Lung microvascular endothelial cell (primary cell): ENCODE results near the gene GSDME. TPM values are rescaled to one million over a fixed set of nuclear protein-coding genes. Genes with fewer than 3 reads are reported as not detected.

Experiments used
- DNase-seq, 2 donors: peaks; one replicate each; pipeline versions ENCODE4 v3.0.0 to v3.0.0-alpha.2; 2010; ENCODE audit warnings: low read depth in 2 of 2
- total RNA-seq: library from RNA; depleted of rRNA; stranded (reverse); fragments of >200 nt; gene quantifications from 2 replicates; pipeline ENCODE4 v1.2.1, GENCODE V29; 2014

Gene GSDME
- total RNA-seq, 1 donor from 2014 or later = 8.3 TPM

DNA sequence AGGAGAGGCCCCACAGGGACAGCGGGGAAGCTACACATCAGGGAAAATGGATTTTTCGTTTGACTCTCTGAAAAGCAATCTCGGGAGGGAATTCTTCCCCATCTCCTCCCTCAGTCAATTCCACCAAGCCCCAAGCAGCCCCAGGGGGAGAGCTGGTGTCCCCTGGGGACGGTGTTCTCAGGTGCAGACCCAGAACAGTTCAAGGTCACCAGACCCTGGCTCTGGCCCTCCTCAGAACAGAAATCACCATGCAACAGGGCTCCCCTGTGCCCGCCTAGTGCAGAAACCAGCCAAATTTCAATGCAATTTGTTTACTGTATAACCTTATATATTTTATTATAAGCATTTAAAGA lies 34.1 kb downstream of the GSDME start:
- DNase-seq = no peak

DNA sequence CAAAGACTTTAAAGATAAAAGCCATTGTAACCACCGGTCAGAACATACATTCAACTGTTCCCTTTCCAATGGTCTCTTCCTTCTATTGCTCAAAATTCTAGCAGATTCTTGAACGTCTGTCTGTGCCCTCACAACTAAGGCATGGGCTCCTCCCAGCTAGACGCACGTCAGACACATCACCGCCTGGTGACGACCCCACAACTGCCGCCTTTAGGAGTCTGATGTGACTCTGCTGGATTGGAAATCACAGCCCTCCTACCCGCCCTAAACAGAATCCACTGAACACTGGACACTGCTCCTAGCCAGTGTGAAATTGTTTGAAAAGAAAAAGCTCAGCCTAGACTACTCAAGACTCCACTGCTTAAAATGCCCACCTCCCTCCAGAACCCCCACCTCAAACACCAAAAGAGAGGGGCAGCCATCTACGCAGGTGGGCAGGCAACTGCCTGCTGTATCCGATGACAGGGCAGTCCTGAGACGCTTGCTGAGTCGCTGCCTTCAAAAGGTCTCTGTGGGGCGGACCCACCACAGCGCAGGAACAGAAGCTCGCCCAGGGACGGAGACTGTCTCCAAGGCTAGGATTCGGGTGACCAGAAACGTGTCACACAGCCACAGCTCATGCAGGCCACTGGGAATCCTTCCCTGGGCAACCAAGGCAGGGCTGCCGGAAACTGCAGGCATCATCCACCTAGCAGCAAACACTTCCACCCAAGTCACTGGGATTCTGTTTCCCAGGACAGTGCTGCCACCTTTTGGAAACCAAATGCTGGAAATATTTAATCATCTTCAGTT lies 34.7 kb downstream of the GSDME start:
- DNase-seq = peak; percentile 39 to 79

DNA sequence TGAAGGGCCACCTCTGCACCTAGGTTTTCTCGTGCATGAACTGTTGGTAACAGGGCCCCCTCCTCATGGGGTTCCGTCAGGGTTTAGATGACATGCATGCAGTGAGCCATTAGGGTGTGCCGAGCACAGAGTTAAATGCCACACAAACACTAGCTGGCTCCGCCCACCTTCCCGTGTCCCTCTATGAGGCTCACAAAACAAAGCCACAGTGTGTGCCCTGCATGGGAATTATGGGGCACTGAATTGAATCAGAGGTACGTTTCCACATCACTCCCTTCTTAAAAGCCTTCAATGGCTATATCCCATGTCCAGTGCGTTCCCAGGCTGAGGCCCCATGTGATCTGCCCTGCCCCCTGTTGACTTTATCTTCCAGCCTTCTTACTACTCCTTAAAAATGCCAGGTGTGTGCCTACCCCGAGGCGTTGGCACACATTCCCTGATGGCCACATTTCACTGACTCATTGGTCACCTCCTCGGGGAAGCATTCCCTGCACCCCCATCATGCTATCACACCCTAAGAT lies 35.7 kb downstream of the GSDME start:
- DNase-seq = no peak

DNA sequence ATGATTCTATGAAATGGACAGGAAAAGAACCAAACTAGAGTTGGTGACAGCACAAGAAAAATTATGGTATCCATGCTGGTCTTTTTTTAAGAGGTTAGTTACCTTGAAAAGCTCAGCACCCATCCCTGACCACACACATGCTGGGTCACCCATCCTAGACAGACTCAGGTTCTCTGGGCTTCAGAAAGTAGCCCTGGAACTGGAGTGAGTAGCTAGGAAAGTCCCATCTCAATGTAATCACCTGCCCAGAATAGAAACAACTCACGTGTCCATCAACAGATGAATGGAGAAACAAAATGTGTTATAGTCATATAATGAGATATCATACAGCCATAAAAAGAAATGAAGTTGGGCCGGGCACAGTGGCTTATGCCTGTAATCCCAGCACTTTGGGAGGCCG lies 37.0 kb downstream of the GSDME start:
- DNase-seq = no peak

DNA sequence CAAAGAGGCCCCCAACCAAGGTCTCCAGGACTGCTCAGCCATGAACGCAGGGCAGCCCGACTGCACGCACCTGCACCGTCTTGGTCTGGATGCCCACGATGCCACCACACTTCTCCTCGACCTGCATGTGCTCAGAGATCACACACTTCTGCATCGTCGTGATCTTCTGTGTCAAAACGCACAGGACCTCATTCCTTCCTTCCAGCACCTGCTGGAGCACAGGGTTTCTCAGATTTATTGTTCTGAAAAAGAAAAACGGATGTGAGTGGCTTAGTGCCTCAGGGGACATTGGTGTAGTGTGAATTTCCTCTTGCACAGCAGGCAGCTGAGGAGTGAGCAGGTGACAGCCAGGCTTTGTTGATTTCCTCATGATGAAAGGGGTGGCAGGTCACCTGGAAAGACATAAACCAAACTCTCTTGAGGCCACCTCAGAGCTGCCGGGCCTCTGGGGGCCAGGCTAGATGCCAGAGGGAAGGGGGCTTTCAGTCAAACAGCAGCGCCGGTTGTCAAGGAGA lies 38.2 kb downstream of the GSDME start:
- DNase-seq = no peak

DNA sequence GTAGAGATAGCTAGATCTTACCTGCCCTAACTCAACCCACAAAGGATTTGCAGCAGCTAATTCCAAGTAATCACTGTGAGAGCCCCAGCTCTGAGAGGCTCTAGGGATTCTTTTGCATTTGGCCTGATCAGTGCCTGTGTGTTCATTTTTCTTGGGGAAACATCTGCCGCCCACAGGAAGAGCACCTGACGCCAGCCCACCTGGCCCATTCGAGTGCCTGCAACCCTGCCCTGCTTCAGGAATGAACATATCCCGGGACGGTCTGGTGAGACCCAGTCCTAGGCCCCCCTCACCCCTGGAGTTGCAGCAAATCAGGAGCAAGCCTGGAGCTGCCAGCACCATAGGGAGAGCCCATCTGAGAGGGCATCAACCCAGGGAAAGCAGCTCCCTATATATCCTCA lies 38.8 kb downstream of the GSDME start:
- no peak for DNase-seq

DNA sequence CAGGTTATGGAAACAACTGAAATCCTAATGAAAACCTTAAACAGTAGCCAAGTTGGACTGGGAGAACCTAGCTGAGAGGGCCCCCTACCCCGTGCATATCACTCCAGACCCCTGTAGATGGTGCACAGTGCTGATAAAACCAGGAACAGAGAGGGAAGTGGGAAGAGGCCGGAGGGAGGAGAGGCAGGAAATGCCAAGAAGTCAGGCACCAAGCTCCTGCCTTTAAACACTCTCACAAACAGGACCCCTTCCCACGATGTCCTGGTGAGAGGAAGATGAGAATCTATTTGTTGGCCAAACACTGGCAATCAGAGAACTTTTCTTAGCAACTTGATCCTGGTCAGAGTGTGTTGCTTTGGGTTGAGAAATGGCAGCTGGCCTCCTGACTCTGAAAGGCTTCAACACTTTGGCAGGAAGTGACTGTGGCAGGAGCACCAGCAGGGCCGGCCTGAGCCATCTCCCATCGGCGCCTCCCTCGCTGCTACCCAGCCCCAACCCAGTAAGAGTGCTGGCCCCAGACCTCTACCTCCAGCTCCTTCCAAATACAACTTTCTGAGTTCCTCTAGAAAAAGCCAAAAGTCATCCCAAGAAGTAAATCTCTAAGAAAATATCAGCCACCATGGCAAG lies 39.5 kb downstream of the GSDME start:
- DNase-seq = peak in 1 of 2 donors; percentile 5

DNA sequence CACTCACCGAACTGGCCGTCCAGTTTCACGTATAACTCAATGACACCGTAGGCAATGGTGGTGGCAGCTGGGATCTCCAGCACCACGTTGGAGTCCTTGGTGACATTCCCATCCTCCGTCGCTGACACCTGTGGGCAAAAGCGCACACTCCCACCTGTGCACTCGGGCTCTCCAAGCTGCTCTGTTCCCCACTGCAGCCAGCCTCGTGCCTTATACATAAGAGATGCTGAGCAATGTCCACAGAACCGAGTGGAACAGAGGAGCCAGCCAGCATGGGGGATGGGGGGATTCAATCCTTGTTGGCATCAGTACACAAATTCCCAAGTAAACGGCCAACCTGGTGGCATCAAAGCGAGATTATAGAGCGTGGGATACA lies 40.0 kb downstream of the GSDME start:
- no peak for DNase-seq

DNA sequence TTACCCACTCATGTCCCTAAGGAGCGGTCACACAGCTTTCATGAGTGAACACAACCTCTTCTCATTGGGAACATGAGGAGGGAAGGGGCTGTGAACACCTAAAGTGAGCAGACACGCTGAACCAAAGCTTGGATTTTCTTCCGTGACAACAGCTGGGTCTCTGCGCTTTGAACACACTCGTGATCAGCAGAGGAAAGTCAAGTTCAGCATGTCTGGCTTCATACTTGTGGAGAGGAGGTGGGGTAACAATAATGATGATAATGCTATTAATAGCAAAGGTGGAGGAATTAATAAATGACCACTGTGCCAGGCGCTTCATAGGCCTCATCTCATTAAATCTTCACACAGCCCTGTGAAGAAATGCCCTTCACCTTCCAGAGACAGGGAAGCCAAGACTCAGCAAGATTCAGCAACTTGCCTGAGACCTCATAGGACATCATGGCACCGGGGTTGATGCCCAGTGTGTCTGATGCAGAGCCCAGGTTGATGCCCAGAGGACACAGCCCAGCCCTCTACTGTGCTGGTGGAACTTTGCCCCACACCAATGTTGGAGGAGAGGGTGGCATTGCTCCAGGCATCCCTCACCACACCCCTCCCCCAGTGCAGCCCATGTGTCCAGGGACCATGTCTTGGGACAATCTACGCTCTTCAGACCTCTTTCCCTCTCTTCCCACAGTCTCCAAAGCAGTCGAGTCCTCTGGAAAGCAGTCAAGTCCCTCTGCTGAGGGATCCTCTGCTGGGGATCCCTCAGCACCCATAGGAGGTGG lies 40.6 kb downstream of the GSDME start:
- no peak for DNase-seq

DNA sequence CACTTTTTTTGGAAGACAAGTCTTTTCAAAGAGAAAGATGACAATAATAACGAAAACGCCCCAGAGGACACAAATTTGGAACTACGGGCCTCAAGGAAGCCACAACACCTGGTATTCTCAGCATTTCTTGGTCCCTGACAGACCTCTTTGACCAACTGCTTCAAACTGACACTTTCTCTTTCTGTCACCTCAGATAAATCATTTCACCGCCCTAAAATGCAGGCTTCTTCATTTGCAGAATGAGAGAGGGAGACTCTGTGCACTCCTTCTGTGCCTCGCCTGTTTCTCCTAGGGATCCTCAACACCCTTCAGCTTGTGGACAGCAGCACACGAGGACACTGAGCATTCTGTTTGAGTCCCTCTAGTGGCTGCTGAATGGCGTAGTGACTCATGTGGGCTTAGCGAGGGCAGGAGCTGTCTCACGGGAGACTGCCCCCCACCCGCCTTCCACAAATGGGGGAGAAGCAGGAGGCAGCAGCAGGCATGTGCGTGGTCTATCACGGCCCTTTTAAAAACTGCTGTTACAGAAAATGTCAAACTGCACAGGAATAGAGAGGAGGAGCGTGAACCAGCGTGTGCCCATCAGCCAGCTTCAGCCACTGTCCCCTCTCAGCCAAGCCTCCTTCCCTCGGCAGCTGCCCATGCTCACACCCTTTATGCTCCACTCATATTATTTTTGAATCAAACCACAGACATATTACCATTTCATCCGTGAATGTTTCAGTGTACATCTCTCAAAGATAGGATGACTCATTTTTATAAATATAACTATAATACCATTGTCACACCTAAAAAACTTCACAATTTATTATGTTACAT lies 41.4 kb downstream of the GSDME start:
- DNase-seq = peak; percentile 63 to 75

DNA sequence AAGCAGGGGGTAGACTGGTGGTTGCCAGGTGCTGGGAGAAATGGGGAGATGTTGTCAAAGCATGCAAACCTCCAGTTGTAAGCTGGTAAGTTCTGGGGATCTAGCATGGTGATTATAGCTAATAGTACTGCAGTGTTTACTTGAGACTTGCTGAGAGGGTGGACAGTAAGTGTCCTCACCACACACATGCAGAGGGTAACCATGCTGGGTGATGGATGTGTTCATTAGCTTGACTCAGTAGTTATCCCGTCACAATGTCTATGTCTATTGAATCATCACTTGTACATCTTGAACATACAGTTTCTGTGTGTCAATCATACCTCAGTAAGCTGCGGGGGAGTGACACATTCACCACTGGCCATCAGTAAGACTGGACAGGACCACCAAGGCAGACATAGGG lies 42.1 kb downstream of the GSDME start:
- DNase-seq = no peak

DNA sequence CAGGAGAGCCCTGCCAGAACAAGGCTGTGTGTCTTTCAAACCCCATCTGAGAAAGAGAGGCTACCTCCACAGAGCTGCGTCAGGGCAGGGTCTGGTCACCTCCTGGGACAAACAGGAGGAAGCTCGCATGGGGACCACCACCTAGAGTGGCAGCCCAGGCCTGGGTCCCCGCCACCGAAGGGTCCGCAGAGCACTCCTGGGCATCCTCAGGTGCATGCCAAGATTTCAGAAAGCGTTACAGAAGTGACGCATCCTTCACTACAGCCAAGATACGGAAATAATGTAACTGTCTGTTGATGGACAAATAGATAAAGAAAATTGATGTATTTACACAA lies 42.6 kb downstream of the GSDME start:
- DNase-seq = no peak

DNA sequence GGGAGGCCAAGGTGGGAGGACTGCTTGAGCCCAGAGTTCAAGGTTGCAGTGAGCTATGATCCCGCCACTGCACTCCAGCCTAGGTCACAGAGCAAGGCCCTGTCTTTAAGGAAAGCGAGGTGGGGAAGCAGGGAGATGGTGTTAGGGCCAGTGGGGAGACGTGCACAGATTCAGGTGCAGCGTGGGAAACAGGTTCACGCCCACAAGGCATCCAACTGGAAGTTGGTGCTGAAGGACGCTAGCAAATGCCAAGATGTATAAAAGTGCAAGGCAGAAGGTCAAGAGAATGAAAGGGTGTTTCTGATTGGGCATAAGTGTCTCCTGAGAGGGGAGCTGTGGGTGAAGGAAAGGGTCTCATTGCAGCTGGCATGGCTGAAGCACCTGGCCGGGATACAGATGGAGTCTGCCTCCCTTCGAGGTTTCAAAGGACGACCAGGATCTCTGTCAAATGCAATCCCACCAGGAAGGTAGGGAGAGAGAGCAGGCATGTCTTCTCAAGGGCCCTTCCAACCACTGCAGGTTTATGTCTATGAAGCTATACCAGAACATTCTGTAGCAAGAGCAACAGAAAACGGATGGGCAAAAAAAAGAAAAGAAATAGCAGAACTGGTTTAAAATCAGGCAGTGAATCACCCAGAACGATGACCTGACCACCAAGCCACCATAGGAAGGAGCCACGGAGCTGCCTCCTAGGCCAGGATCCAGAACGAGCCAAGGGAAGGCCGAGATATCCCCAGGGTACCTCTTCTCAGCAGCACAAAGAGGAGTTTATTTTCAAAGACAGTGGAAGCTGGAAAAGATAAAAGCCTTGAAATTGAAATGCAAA lies 43.2 kb downstream of the GSDME start:
- no peak for DNase-seq

DNA sequence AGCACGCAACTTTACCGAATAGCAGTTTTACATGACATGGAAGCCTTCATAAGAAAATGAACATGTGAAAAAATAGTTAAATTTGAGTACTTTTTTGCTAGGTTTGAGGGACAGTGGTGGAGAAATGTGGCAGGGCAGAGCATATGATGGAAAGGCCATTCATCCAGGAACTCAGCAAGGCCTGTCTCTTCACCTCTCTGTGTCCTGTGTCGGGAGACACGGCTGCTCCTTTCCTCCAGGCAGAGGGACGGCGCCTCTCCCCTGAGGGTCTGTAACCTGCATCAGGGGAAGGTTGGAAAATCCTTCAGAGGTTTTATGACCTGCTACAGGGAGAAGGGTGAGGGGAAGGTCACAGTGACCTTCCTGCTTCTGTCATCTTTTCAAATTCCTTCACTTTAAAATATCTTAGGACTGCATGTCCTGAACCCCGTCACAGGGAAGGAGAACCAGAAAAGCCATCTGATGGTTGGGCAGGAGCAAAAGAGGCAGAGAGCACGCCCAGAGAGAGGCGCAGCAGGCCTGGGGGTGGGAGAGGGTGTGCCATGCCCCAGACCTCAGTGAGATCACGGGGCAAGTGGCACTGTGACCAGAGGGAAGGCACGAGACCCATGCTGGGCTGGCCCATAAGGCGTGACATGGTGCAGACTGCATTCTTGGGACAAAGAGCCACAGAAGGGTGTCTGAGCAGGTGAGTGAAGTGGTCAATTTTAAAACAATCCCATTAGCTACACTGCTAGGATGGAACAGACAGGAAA lies 44.0 kb downstream of the GSDME start:
- DNase-seq = no peak

DNA sequence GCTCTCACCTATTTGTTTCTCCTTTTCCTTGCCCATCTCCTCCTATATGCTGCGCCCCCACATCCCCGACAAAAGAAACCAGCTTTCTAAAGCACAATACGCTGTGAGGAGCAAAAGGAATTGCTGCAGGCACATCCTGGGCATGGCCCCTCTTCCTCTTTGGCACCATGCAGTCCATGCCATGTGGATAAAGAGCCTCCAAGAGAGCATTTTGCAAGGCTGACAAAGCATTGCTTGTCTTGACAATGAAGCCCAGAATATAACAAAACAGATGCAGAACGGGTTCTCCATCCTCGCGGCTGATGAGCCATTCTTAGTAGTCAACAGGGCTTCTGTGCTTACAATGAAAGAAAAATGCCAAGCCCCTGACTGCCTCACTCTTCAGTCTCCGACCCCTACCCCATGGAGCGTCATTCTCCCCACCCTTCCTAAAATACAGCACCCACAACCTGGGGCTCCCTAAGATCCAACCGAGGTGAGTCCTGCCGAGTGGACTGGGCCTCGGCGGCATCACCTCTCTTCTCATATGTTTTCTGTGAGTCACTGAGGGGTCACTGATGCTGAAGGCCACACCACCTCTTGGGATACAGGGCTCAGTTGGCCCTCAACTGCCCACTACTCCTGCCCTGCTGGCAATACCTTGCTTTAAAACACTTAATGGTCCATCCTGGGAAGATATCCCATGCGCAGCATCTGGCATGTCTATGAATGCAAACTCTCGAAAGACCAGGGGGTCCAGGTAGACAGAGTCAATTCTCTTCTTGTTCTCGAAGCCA lies 47.5 kb downstream of the GSDME start:
- no peak for DNase-seq

DNA sequence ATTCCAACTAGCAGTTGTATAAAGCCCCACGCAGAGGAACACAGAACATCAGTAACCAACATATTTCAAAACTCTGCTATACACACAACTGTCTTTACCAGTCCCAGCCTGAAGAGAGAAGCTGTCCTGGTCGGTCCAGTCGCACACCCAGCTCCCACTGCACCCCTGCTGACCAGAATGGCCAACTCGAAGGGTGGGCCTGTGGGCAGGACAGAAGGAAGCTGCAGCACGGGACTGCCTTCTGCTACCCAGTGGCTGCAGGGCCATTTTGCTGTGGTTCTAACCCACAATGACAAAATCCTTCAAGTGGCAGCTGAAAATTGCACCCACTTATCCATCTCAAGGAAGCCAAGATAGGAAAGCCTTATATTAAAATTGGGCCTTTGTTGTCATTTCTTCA lies 48.2 kb downstream of the GSDME start:
- no peak for DNase-seq

DNA sequence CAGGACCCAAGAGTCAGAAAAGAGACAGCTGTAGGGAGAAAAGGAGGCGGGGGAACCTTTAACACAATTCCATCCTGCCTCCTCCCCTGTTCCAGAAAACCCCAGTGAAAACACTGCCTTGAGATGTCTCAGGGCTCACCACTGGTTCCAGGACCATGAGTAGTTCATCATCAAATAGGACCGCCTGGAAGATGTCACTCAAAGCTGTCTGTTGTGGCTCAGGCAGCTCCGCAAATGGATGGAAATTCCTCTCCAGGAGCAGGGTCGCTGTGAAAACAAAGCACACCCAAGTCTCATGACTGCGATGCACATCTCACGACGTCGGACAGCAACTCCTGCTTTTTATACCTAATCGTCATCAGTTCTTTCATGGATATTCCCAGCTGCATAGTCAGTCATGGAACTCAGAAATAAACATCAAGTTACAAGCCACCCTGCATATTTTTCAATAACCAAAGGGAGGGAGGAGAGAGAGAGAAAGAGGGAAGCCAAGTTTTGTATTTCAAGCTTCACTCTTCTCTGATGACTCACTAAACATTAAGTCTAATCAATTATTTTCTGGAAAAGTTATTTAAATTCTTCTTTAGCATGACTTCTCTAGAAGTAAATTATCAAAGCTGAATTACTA lies 49.2 kb downstream of the GSDME start:
- no peak for DNase-seq
